H1 (cell line): Measurements from ENCODE around the gene LBX2. TPM values are rescaled to one million over a fixed set of nuclear protein-coding genes. Genes with fewer than 3 reads are reported as not detected.

Source experiments
- CBX8 ChIP-seq: fragments of 300-800, 300-1000 bp; sonication (generic); IDR thresholded peaks from 2 replicates; pipeline ENCODE4 v1.7.1; 2016; ENCODE audit warnings: low read depth, low read length, borderline replicate concordance
- CTBP2 ChIP-seq: IDR thresholded peaks from 2 replicates; pipeline ENCODE4 v1.7.0; 2011; ENCODE audit warnings: borderline replicate concordance, mild to moderate bottlenecking, moderate library complexity, mixed read lengths, low read length; ENCODE audit not compliant: insufficient read depth, insufficient read length
- GABPA ChIP-seq: IDR thresholded peaks from 2 replicates; pipeline ENCODE4 v1.6.1; 2011; ENCODE audit warnings: mild to moderate bottlenecking, low read length, moderate library complexity, borderline replicate concordance; ENCODE audit not compliant: insufficient read depth
- HDAC2 ChIP-seq, 2 experiments: fragments of 300-600 bp in 1 of 2; sonication (generic) in 1 of 2; IDR thresholded peaks; 2 replicates each; pipeline ENCODE4 v1.6.1; 2011 to 2012; ENCODE audit warnings: low read depth in 2 of 2, low read length in 2 of 2, mild to moderate bottlenecking in 2 of 2, moderate library complexity in 2 of 2, borderline replicate concordance in 1 of 2, inconsistent platforms in 1 of 2
- POLR2A ChIP-seq, 2 experiments: IDR thresholded peaks; 1 replicate in 1 of 2; 2 replicates in 1 of 2; pipeline ENCODE4 v1.6.1; 2011; ENCODE audit warnings: low read depth in 2 of 2, low read length in 2 of 2, mild to moderate bottlenecking in 2 of 2; ENCODE audit errors: control extremely low read depth in 1 of 2
- RNF2 ChIP-seq: fragments of 200-900, 300-1000 bp; sonication (generic); IDR thresholded peaks from 2 replicates; pipeline ENCODE4 v1.7.1; 2016; ENCODE audit warnings: borderline replicate concordance, low read depth, mild to moderate bottlenecking, antibody characterized with exemption, low read length; ENCODE audit not compliant: poor library complexity, severe bottlenecking; ENCODE audit errors: missing control alignments
- SUZ12 ChIP-seq: fragments of 200-600 bp; sonication (generic); IDR thresholded peaks from 2 replicates; pipeline ENCODE4 v1.6.1; 2012; ENCODE audit warnings: mild to moderate bottlenecking, inconsistent platforms, low read length, moderate library complexity, mixed read lengths
- polyA plus RNA-seq, 7 experiments: library from polyadenylated mRNA; depleted of rRNA in 3 of 7; stranded (reverse) in 5 of 7; unstranded in 2 of 7; fragments of >200 nt in 5 of 7; fragments of 200-250 nt in 2 of 7; gene quantifications; 1 replicate in 5 of 7; 2 replicates in 1 of 7; 4 replicates in 1 of 7; pipeline versions ENCODE4 v1.2.1 to v1.2.3, GENCODE V29; 2011 to 2013; ENCODE audit warnings: missing spikeins in 2 of 7, mixed read lengths in 2 of 7
- total RNA-seq: library from RNA; stranded (reverse); fragmentation: NEBNext Ultra II Directional; extraction: Animal tissue kit (Norgen Biotek cat#: 25700); gene quantifications from 2 replicates; pipeline ENCODE4 v1.2.1, GENCODE V29; 2021
- TF ChIP-seq, protein P1 (sequence below): IDR thresholded peaks from 2 replicates; pipeline ENCODE4 v1.6.1; 2012; ENCODE audit warnings: inconsistent platforms

LBX2 gene
- total and polyA plus RNA-seq, 2 of the 8 experiments (the other 6 are each of a cell fraction or from before 2014, with no cell fraction given) = 0.27 TPM; not detected in 1

DNA sequence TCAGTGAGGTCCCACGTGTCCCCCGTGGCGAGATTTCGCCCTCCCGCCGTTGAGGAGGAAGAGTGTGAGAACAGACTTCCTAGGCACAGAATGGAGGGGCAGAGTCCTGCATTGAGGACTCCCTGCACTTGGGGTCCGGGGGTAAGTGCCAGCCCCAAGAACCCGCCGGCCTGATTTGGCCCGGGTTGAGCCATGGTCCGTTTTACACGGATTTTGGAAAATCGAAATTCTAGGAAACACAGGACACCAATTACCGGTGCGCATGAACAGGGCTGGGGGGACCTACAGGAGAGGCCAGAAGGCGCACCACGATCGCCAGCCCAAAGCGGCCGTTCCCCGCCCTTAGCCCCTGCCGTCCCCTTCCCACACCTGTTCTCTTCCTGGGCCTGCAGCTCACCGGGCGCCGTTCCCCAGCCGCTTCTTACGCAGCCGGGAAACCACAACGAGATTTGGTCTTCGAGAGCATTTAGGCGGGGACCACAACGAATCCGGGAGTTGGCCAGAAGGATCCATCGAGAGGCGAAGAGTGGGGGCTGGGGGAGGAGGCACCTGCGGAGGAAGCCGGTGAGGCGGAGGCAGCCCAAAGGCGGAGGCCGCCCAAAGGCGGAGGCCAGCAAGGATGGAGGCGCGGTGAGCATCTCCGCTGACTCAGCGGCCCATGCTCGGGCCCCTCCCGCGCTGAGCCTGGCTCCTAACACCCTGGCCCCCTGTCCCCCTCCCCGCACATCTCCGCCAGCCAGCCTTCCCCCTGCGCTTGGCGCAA is 14.4 kb upstream of the LBX2 start (continued):
- TF ChIP-seq CBX8 = peak; percentile 100
- TF ChIP-seq, protein P1, sequence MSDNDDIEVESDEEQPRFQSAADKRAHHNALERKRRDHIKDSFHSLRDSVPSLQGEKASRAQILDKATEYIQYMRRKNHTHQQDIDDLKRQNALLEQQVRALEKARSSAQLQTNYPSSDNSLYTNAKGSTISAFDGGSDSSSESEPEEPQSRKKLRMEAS = no peak
- peak; percentile 91 for TF ChIP-seq SUZ12
- TF ChIP-seq CTBP2 = peak; percentile 29
- no peak for TF ChIP-seq POLR2A (IDR thresholded peaks at IDR 0.05; ENCODE audit: control extremely low read depth in 1 of 2, low read depth in 2 of 2, low read length in 2 of 2)
- TF ChIP-seq HDAC2 (IDR thresholded peaks at IDR 0.05; ENCODE audit: borderline replicate concordance in 1 of 2, low read depth in 2 of 2, low read length in 2 of 2) = no peak
- TF ChIP-seq GABPA = no peak
- peak; percentile 100 for TF ChIP-seq RNF2
